IPS-18c (cell line): ENCODE results near the gene ETS2.
"Not testable (repeated sequence)": the region's sequence is repeated elsewhere in the genome, so short reads cannot be mapped to it uniquely, and the experiment has no call there.

Experiments used
- H3K4me3 ChIP-seq: 2 replicates; pipeline ENCODE4 v1.7.0; 2013; ENCODE audit warnings: low read depth, mild to moderate bottlenecking, low read length, moderate library complexity; ENCODE audit not compliant: insufficient read depth
- H3K9me3 ChIP-seq: one replicate; pipeline ENCODE4 v1.6.1; 2013; ENCODE audit warnings: mild to moderate bottlenecking, low read length, moderate library complexity; ENCODE audit not compliant: control insufficient read depth, insufficient read depth

Gene ETS2

DNA sequence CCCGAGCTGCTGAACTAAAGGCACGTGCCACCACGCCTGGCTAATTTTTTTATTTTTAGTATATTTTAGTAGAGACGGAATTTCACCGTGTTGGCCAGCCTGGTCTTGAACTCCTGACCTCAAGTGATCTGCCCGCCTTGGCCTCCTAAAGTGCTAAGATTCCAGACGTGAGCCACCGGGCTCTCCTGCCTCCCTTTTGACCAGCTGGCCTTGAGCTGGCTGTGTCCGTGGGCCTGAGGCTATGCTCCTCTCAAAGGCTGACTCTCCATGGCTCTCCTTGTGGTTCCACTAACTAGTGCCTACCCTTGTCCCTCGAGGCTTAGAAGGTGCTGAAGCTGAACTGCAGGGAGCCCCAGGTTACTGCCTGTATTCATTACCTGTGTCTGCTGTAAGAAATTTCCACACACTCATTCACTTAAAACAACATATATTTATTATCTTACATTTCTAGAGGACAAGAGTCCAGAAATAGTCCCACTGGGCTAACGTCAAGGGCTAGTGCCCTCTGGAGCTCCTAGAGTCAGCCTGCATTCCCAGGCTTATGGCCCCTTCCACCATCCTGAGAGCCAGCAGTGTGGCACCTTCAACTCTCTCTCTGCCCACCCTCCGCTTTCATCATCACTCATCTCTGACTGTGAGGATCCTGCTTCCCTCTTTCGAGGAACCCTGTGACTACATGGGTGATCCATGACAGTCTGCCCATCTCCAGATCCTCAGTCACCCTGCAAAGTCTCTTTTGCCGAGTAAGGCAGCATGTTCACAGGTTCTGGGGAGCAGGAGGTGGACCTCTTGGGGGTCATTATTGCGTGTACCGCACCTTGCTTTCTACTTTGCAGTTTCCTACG, 34.9 kb downstream of the ETS2 start:
- Histone ChIP-seq H3K9me3 (no peaks in the 10 kb centered on the region), H3K4me3 (no peak overlapping the region)

GRCh38 chr21:38841472-38841871, 35.7 kb downstream of the ETS2 start:
- no peak overlapping the region for H3K4me3 ChIP-seq
- H3K9me3 ChIP-seq: no peaks in the 10 kb centered on the region

GRCh38 chr21:38842079-38842478, 36.4 kb downstream of the ETS2 start:
- Histone ChIP-seq H3K9me3 (no peaks in the 10 kb centered on the region), H3K4me3 (no peak overlapping the region)

DNA sequence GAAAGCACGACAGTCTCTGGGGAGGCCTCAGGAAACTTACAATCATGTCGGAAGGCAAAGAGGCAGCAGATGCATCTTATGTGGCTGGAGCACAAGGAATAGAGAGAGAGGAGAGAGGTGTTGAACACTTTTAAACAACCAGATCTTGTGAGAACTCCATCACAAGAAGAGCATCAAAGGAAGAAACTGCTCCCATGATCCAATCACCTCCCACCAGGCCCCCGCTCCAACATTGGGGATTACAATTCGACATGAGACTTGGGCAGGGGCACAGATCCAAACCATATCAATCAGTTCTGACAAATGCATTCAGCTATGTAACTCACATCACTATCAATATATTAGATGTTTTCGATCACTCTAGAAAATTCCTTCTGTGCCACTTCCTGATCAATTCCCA, 37.6 kb downstream of the ETS2 start:
- H3K4me3 ChIP-seq: no peak overlapping the region
- H3K9me3 ChIP-seq: no peaks in the 10 kb centered on the region

- Histone ChIP-seq H3K9me3 (no peaks in the 10 kb centered on the region), H3K4me3 (no peak overlapping the region)
Observed at GRCh38 chr21:38843806-38844503, 38.2 kb downstream of the ETS2 start.

- H3K9me3 ChIP-seq: not testable (repeated sequence)
Observed at GRCh38 chr21:38845374-38845773, 39.6 kb downstream of the ETS2 start.

GRCh38 chr21:38847556-38847955, 41.8 kb downstream of the ETS2 start:
- Histone ChIP-seq H3K9me3 (no peaks in the 10 kb centered on the region), H3K4me3 (no peak overlapping the region)

More at GRCh38 chr21:38845374-38845773, 39.6 kb downstream of the ETS2 start:
- H3K4me3 ChIP-seq: not testable (repeated sequence)

DNA sequence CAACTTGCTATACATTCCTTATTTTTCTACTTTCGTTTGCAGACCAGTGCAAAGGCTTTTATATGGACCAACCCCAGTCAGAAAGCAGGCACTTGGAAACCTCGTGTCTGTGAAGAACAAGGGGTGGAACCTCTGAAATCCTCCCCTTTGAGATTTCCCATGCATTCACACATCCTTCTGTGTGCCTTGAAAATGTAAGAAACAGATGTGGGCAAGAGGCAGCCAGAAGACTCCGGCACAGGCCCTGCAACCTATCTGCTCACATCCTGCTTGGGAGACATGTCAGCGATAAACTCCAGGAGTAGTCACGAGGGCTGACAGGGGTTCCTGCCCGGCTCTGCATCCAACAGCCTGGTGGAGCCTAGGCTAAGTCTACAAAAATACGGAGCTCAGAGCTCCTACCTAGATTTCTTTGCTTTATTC, 42.5 kb downstream of the ETS2 start:
- no peaks in the 10 kb centered on the region for H3K9me3 ChIP-seq
- no peak overlapping the region for H3K4me3 ChIP-seq

GRCh38 chr21:38849776-38850175, 44.0 kb downstream of the ETS2 start:
- no peak overlapping the region for H3K4me3 ChIP-seq
- no peaks in the 10 kb centered on the region for H3K9me3 ChIP-seq

GRCh38 chr21:38850277-38850951, 44.7 kb downstream of the ETS2 start:
- Histone ChIP-seq H3K9me3 (no peaks in the 10 kb centered on the region), H3K4me3 (no peak overlapping the region)

GRCh38 chr21:38851101-38851500, 45.4 kb downstream of the ETS2 start:
- no peak overlapping the region; the same call in 1 of the 2 replicates for H3K4me3 ChIP-seq
- no peaks in the 10 kb centered on the region for H3K9me3 ChIP-seq

DNA sequence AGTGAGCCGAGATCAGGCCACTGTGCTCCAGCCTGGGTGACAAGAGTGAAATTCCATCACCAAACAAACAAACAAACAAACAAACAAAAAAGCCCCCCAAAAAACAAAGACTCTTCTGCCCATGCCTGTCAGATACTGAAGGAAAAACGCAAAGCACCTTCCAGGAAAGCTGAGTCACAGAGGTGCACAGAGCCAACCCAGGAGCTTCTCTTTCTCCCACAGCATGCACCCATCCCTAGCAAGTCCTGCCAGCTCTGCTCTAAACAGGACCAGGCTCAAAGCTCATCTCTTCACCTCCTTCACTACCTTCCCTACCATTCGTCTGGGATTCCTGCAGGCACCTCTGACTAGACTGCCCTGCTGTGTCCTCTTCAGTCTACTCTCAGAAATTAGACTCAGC, 46.5 kb downstream of the ETS2 start:
- no peak overlapping the region for H3K4me3 ChIP-seq

GRCh38 chr21:38852708-38853107, 47.0 kb downstream of the ETS2 start:
- H3K9me3 ChIP-seq: no peaks in the 10 kb centered on the region

More for the DNA sequence above, 46.5 kb downstream of the ETS2 start:
- no peaks in the 10 kb centered on the region for H3K9me3 ChIP-seq

DNA sequence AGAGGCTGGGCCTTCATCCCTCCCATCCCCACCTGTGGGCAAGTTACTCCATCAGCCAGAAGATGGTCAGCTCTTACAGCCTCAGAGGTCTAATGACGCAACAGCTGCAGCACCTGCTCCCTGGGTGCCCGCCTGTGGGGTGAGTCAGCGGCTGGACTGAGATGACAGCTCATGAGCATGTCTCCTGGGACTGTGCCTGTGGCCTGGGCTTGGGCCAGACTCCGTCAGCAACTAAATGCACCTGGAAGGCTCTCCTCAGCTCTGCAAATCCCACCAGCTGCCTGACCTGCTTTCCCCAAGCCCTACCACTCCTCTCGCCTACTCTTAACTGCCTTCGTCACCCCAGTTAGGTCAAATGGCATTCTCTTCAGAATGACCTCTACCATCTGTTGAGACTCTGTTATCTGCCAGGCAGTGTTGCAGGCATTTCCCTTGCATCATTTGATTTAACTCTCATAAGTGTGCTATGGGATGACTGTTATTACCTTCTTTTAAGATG, 47.7 kb downstream of the ETS2 start:
- no peak overlapping the region for H3K4me3 ChIP-seq
- H3K9me3 ChIP-seq: no peaks in the 10 kb centered on the region

More at GRCh38 chr21:38852708-38853107, 47.0 kb downstream of the ETS2 start:
- no peak overlapping the region for H3K4me3 ChIP-seq

DNA sequence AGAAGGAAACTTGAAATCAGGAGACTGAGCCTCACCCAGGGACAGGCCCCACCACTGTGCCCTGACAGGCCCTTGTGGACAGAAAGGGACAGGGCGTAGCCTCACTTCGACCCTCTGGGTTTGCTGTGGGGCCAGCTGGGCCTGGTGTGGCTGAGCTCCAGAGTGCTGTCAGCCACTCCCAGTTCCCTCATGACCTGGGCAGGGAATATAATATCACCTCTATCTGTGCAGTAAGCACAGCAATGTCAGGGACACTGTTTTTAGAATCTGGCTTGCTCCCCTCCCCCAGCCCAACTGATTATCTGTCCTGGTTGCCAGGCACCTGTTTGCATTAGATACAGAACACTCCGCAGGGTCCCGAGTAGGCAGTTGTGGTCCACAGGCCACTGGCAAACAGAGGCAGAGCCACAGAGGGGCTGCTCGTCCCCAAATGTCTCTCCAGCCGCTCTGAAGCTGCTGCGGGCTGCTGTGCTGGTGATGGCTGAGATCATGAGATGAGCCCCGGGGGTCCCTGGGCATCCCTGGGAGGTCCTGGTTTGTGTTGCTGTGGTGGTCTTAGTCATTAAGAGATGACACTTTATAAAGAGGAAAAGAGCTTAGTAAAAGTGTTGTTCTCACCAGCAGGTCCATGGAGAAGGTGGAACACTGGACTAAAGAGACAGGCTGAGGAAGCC, 51.6 kb downstream of the ETS2 start:
- no peak overlapping the region for H3K4me3 ChIP-seq
- no peaks in the 10 kb centered on the region for H3K9me3 ChIP-seq

- Histone ChIP-seq H3K4me3 (no peak overlapping the region), H3K9me3 (no peaks in the 10 kb centered on the region)
Observed at GRCh38 chr21:38858026-38858811, 52.5 kb downstream of the ETS2 start.
